HG03045 (cell line): ENCODE measurements around the gene C1orf198.

ENCODE experiments used
- ATAC-seq: cut with Tn5 transposase; IDR thresholded peaks from one replicate; pipeline ENCODE4 v1.9.1; 2021; ENCODE audit warnings: mild to moderate bottlenecking, moderate library complexity; ENCODE audit not compliant: unreplicated experiment

Gene C1orf198

GRCh38 chr1:230836347-230836746 is 32.0 kb downstream of the C1orf198 start:
- no peak for ATAC-seq

GRCh38 chr1:230834292-230834691 is 34.0 kb downstream of the C1orf198 start:
- no peak for ATAC-seq

- no peak for ATAC-seq
Measured at GRCh38 chr1:230833511-230833910, 34.8 kb downstream of the C1orf198 start.

- ATAC-seq: no peak
Measured at GRCh38 chr1:230832476-230832875, 35.8 kb downstream of the C1orf198 start.

GRCh38 chr1:230831771-230832170 is 36.5 kb downstream of the C1orf198 start:
- no peak for ATAC-seq

GRCh38 chr1:230828421-230828820 is 39.9 kb downstream of the C1orf198 start:
- no peak for ATAC-seq

GRCh38 chr1:230827801-230828200 is 40.5 kb downstream of the C1orf198 start:
- ATAC-seq: no peak

GRCh38 chr1:230827081-230827681 is 41.1 kb downstream of the C1orf198 start:
- no peak for ATAC-seq

GRCh38 chr1:230826166-230826875 is 42.0 kb downstream of the C1orf198 start:
- no peak for ATAC-seq

GRCh38 chr1:230825761-230826160 is 42.6 kb downstream of the C1orf198 start:
- no peak for ATAC-seq

- no peak for ATAC-seq
Measured at GRCh38 chr1:230824919-230825721, 43.2 kb downstream of the C1orf198 start.

GRCh38 chr1:230824551-230824918 is 43.8 kb downstream of the C1orf198 start:
- no peak for ATAC-seq

GRCh38 chr1:230823931-230824381 is 44.4 kb downstream of the C1orf198 start:
- no peak for ATAC-seq

- ATAC-seq: no peak
Measured at GRCh38 chr1:230823426-230823825, 44.9 kb downstream of the C1orf198 start.

GRCh38 chr1:230822092-230822581 is 46.2 kb downstream of the C1orf198 start:
- no peak for ATAC-seq

- ATAC-seq: no peak
Measured at GRCh38 chr1:230821346-230821745, 47.0 kb downstream of the C1orf198 start.

- no peak for ATAC-seq
Measured at GRCh38 chr1:230820568-230820967, 47.8 kb downstream of the C1orf198 start.

- ATAC-seq: no peak
Measured at GRCh38 chr1:230819976-230820375, 48.3 kb downstream of the C1orf198 start.

GRCh38 chr1:230818901-230819300 is 49.4 kb downstream of the C1orf198 start:
- no peak for ATAC-seq

GRCh38 chr1:230818367-230818766 is 50.0 kb downstream of the C1orf198 start:
- no peak for ATAC-seq

GRCh38 chr1:230816018-230816417 is 52.3 kb downstream of the C1orf198 start:
- no peak for ATAC-seq
